BLaER1 treated with 17β-estradiol and CSF1 and Interleukin-3, amounts not matched to agents 10 nM and 100 nM (cell line): ENCODE measurements around the gene XRCC5.
"Not testable (repeated sequence)": the region's sequence is repeated elsewhere in the genome, so short reads cannot be mapped to it uniquely, and the experiment has no call there.

Experiments used
- H3K27ac ChIP-seq, 11 experiments: shearing (Covaris generic); formaldehyde crosslinking; 2 replicates each; pipeline ENCODE4 v1.8.1; 2022
- H3K27me3 ChIP-seq, 11 experiments: shearing (Covaris generic); formaldehyde crosslinking; 2 replicates each; pipeline ENCODE4 v1.8.1; 2022
- H3K36me3 ChIP-seq, 11 experiments: shearing (Covaris generic); formaldehyde crosslinking; 2 replicates each; pipeline ENCODE4 v1.8.1; 2022
- H3K4me1 ChIP-seq, 10 experiments: shearing (Covaris generic); formaldehyde crosslinking; 2 replicates each; pipeline ENCODE4 v1.8.1; 2022
- H3K4me2 ChIP-seq, 11 experiments: shearing (Covaris generic); formaldehyde crosslinking; 2 replicates each; pipeline ENCODE4 v1.8.1; 2022
- H3K4me3 ChIP-seq, 10 experiments: shearing (Covaris generic); formaldehyde crosslinking; 2 replicates each; pipeline ENCODE4 v1.8.1; 2022
- H3K9ac ChIP-seq, 11 experiments: shearing (Covaris generic); formaldehyde crosslinking; 2 replicates each; pipeline ENCODE4 v1.8.1; 2022
- H3K9me3 ChIP-seq, 11 experiments: shearing (Covaris generic); formaldehyde crosslinking; replicated peaks in 1 of 11; 2 replicates each; pipeline ENCODE4 v1.8.1; 2022
- H4K20me1 ChIP-seq, 11 experiments: shearing (Covaris generic); formaldehyde crosslinking; 2 replicates each; pipeline ENCODE4 v1.8.1; 2022
- Cebpa-rat ChIP-seq, 11 experiments: shearing (Covaris generic); IDR thresholded peaks; 2 replicates each; pipeline ENCODE4 v1.8.1; 2022

Gene XRCC5

DNA sequence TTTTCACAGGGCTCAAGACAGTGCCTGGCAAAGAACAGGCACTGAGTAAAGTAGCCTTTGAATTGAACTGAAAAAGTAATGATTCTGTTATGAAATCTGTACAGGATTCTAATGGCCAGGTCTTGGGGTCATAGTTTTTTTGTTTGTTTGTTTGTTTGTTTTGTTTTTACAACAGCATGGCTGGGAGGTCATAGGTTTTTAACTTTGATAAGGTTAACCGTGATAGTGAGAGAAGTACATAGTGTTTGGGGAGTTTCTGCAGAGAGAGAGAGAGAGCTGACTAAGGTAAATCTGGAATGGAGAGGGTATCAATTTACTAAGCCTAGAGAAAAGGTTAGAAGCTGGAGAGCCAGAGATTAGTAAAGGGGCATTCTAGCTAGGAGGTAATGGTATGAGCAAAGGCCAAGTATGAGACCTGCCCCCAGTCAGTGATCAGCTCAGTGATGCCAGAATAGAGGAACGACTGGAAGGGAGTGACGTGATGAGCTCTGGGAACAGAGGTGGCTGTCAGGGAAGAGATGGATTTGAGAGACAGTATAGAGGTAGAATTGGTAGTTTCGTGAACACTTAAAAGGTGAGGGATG lies 25.9 kb downstream of the XRCC5 start:
- peaks cover 59 to 100% (median 93%) of the 10 kb centered on the region in 11 experiments; a peak in 21 of 22 replicates for H4K20me1 ChIP-seq
- peaks cover 100% of the 10 kb centered on the region in 11 experiments for H3K36me3 ChIP-seq
- H3K9me3 ChIP-seq, result no peaks in the 10 kb centered on the region
- H3K9ac ChIP-seq, result no peak overlapping the region
- H3K4me2 ChIP-seq, result no peak overlapping the region
- TF ChIP-seq Cebpa-rat (IDR thresholded peaks at IDR 0.05), result no peak
- H3K4me3 ChIP-seq, result no peak overlapping the region
- H3K4me1 ChIP-seq, result no peaks in the 10 kb centered on the region
- H3K27ac ChIP-seq, result no peak overlapping the region
- no peaks in the 10 kb centered on the region for H3K27me3 ChIP-seq

DNA sequence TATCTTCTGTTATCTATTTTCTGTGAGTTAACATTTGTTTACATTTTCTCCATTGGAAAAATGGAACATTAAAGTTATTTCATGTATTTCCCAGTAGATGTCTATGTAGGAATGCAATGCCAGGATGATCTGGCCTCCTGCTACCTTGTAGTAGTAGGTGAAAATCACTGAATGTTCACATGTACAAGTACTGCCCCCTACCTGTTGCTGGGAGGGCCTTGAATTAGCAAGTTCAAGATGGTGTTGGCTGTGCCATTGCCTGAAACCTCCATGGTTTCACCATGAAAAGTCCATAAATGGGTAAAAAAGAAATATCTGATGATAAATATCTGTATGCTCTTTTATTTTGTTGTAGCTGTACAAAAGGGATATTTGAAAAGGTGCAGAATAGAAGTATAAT lies 30.7 kb downstream of the XRCC5 start:
- Histone ChIP-seq H3K4me3 (no peak overlapping the region), H3K27me3 (no peaks in the 10 kb centered on the region), H3K4me1 (no peaks in the 10 kb centered on the region), H3K9ac (no peak overlapping the region), H3K27ac (no peak overlapping the region), H3K4me2 (no peak overlapping the region), H3K36me3 (peaks cover 100% of the 10 kb centered on the region in 11 experiments), H4K20me1 (peaks cover 42 to 100% (median 91%) of the 10 kb centered on the region in 11 experiments; a peak in 21 of 22 replicates), H3K9me3 (no peaks in the 10 kb centered on the region)
- no peak for TF ChIP-seq Cebpa-rat (IDR thresholded peaks at IDR 0.05)

DNA sequence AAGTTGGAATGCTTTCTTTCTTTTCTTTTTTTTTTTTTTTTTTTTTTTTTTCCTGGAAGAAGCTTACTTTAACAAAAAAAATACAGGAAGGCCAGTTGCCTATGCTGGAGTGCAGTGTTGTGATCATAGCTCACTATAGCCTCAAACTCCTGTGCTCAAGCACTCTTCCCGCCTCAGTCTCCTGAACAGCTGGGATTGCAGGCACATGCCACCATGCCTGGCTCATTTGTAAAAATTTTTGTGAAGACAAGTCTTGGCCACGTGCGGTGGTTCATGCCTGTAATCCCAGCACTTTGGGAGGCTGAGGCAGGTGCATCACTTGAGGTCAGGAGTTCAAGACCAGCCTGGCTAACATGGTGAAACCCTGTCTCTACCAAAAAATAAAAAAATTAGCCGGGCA lies 32.4 kb downstream of the XRCC5 start:
- H3K4me1 ChIP-seq, H3K4me2 ChIP-seq, H3K9me3 ChIP-seq, H3K27me3 ChIP-seq, H3K9ac ChIP-seq, H3K27ac ChIP-seq, H3K4me3 ChIP-seq: not testable (repeated sequence)
- Histone ChIP-seq H4K20me1 (peaks cover 36 to 100% (median 88%) of the 10 kb centered on the region in 11 experiments; a peak in 21 of 22 replicates), H3K36me3 (peaks cover 99 to 100% (median 100%) of the 10 kb centered on the region in 11 experiments)

DNA sequence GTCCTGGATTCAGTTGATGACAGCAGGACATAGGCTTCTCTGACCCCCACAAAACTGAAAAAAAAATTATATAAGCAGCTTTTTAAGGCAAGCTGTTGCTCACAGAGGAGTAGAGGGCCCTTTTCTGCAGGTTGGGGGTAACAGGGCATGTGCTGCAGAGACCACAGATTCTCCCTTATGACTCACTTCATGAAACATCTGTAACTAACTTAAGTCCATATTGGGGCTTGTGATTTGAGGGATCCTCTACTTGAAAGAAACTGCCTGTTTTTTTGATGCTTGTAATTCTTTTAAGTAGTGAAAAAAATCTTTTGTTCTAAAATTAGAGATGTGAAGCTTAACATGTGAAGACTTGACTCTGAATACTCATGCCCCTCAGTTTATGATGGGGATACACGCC lies 33.4 kb downstream of the XRCC5 start:
- H3K4me1 ChIP-seq, result no peaks in the 10 kb centered on the region
- H3K9me3 ChIP-seq, result no peaks in the 10 kb centered on the region
- H4K20me1 ChIP-seq, result peaks cover 38 to 100% (median 91%) of the 10 kb centered on the region in 11 experiments; a peak in 21 of 22 replicates
- no peak for TF ChIP-seq Cebpa-rat (IDR thresholded peaks at IDR 0.05)
- H3K4me3 ChIP-seq, result no peak overlapping the region
- H3K36me3 ChIP-seq, result peaks cover 99 to 100% (median 100%) of the 10 kb centered on the region in 11 experiments
- H3K27ac ChIP-seq, result no peak overlapping the region
- H3K4me2 ChIP-seq, result no peak overlapping the region
- H3K27me3 ChIP-seq, result no peaks in the 10 kb centered on the region
- no peak overlapping the region for H3K9ac ChIP-seq

- no peak overlapping the region for H3K9ac ChIP-seq
- H3K4me1 ChIP-seq, result no peaks in the 10 kb centered on the region
- no peak overlapping the region for H3K27ac ChIP-seq
- no peak for TF ChIP-seq Cebpa-rat (IDR thresholded peaks at IDR 0.05)
- no peaks in the 10 kb centered on the region for H3K9me3 ChIP-seq
- no peak overlapping the region for H3K4me2 ChIP-seq
- H4K20me1 ChIP-seq, result peaks cover 24 to 100% (median 91%) of the 10 kb centered on the region in 11 experiments; a peak in 21 of 22 replicates
- H3K27me3 ChIP-seq, result no peaks in the 10 kb centered on the region
- H3K36me3 ChIP-seq, result peaks cover 99 to 100% (median 100%) of the 10 kb centered on the region in 11 experiments
- no peak overlapping the region for H3K4me3 ChIP-seq
Measured at GRCh38 chr2:216144372-216144771, 35.2 kb downstream of the XRCC5 start.

DNA sequence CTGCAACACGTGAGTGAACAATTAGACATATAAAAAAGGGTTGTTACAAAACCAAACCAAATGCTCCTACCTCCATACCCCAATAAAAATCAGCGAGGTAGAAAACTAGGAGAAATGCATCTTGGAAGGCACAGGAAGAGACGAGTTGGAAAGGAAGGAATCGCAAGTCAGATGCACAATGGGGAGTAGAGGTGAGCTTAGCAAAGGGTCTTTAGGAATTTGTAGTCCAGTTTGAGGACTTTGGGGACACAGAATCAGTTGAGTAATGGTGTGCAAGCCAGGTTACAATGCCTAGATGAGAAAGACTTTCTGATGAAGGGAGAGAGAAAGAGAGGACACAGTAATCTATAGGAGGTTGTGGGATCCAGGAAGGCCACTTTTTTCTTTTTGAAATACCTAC lies 35.7 kb downstream of the XRCC5 start:
- Histone ChIP-seq H3K4me3 (no peak overlapping the region), H3K4me2 (no peak overlapping the region), H3K27ac (no peak overlapping the region), H3K9me3 (no peaks in the 10 kb centered on the region), H3K36me3 (peaks cover 99 to 100% (median 100%) of the 10 kb centered on the region in 11 experiments), H3K27me3 (no peaks in the 10 kb centered on the region), H3K4me1 (no peaks in the 10 kb centered on the region), H4K20me1 (peaks cover 24 to 100% (median 91%) of the 10 kb centered on the region in 11 experiments; a peak in 21 of 22 replicates), H3K9ac (no peak overlapping the region)
- TF ChIP-seq Cebpa-rat (IDR thresholded peaks at IDR 0.05), result no peak

DNA sequence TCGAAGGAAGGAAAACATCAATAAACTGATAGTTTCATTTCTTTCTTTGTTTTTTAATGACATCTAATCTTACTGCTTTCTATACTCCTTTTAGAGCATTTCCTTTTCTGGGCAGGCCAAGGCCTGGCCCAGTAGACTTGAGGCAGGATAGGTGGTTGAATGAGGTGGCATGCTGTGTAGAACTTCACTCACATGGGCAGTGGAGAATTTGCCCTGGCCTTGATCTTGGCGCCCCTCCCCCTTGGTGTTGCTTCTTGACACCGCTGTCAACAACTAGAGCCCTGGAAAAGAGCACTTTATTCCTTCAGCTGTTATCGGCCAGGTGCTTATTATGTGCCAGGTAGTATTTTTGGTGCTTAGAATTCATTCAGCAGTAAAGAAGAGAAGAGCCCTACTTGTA lies 37.4 kb downstream of the XRCC5 start:
- no peak overlapping the region for H3K9ac ChIP-seq
- no peak overlapping the region for H3K4me2 ChIP-seq
- no peak overlapping the region for H3K4me3 ChIP-seq
- H3K36me3 ChIP-seq, result peaks cover 99 to 100% (median 100%) of the 10 kb centered on the region in 11 experiments
- no peaks in the 10 kb centered on the region for H3K9me3 ChIP-seq
- H4K20me1 ChIP-seq, result peaks cover 22 to 100% (median 92%) of the 10 kb centered on the region in 11 experiments; a peak in 21 of 22 replicates
- no peaks in the 10 kb centered on the region for H3K4me1 ChIP-seq
- no peaks in the 10 kb centered on the region for H3K27me3 ChIP-seq
- no peak overlapping the region for H3K27ac ChIP-seq
- TF ChIP-seq Cebpa-rat (IDR thresholded peaks at IDR 0.05), result no peak

- no peaks in the 10 kb centered on the region for H3K27me3 ChIP-seq
- H3K27ac ChIP-seq, result no peak overlapping the region
- TF ChIP-seq Cebpa-rat (IDR thresholded peaks at IDR 0.05), result no peak
- H3K4me3 ChIP-seq, result no peak overlapping the region
- H4K20me1 ChIP-seq, result peaks cover 29 to 100% (median 94%) of the 10 kb centered on the region in 11 experiments; a peak in 21 of 22 replicates
- H3K9ac ChIP-seq, result no peak overlapping the region
- no peaks in the 10 kb centered on the region for H3K4me1 ChIP-seq
- no peak overlapping the region for H3K4me2 ChIP-seq
- peaks cover 99 to 100% (median 100%) of the 10 kb centered on the region in 11 experiments for H3K36me3 ChIP-seq
- H3K9me3 ChIP-seq, result no peaks in the 10 kb centered on the region
Measured at GRCh38 chr2:216147172-216148131, 38.3 kb downstream of the XRCC5 start.

DNA sequence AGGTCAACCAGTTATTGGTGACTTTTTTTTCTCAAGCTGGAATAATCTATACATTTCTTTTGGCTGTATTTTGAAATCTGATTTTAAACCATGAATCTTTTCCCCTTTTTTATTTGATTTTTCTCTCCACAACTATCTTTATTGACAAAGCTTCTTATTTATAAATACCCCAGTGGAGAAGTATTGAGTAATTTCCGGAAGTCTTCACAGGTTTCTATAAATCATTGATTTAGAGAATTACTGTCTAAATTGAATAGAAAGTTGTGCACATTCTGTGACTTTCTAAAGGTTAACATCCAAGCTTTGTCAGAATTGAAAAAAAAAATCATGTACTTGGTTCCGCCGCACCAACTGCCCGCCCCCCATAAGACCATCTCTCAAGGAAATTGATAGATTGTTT lies 39.8 kb downstream of the XRCC5 start:
- Histone ChIP-seq H3K27me3 (no peaks in the 10 kb centered on the region), H3K27ac (no peak overlapping the region), H3K9ac (no peak overlapping the region), H3K4me2 (no peak overlapping the region), H4K20me1 (peaks cover 34 to 100% (median 95%) of the 10 kb centered on the region in 11 experiments; a peak in 21 of 22 replicates), H3K4me3 (no peak overlapping the region), H3K36me3 (peaks cover 99 to 100% (median 100%) of the 10 kb centered on the region in 11 experiments), H3K4me1 (no peaks in the 10 kb centered on the region), H3K9me3 (no peaks in the 10 kb centered on the region)
- TF ChIP-seq Cebpa-rat (IDR thresholded peaks at IDR 0.05), result no peak
